ENCODE data around the gene KRT80.

The KRT80 gene

GRCh38 chr12:52122540-52122871, 69.3 kb downstream of the KRT80 start:
- H3K9me3 Mint-ChIP-seq: no peaks in the 10 kb centered on the region
- no peak overlapping the region for H3K27ac Mint-ChIP-seq
- ATAC-seq (replicated peaks) (no peak), DNase-seq (no peak)
- H3K36me3 Mint-ChIP-seq (ENCODE audit: insufficient read depth): no peaks in the 10 kb centered on the region
- no peak overlapping the region for H3K4me3 Mint-ChIP-seq
- H3K27me3 Mint-ChIP-seq: peaks cover 46 to 83% of the 10 kb centered on the region in 2 donors
- peaks cover 0 to 5% of the 10 kb centered on the region in 2 donors for H3K4me1 Mint-ChIP-seq (ENCODE audit: low read depth in 2 of 2)

GRCh38 chr12:52121824-52122539, 69.8 kb downstream of the KRT80 start:
- no peak overlapping the region for H3K27ac Mint-ChIP-seq
- H3K4me1 Mint-ChIP-seq (ENCODE audit: low read depth in 2 of 2): peaks cover 0 to 7% of the 10 kb centered on the region in 2 donors
- H3K9me3 Mint-ChIP-seq: no peaks in the 10 kb centered on the region
- no peaks in the 10 kb centered on the region for H3K36me3 Mint-ChIP-seq (ENCODE audit: insufficient read depth)
- ATAC-seq (replicated peaks) (peak; percentile 43), DNase-seq (peak; percentile 46 to 50 (median 49))
- H3K27me3 Mint-ChIP-seq: peaks cover 41 to 78% of the 10 kb centered on the region in 2 donors
- no peak overlapping the region for H3K4me3 Mint-ChIP-seq

GRCh38 chr12:52120951-52121823, 70.6 kb downstream of the KRT80 start:
- DNase-seq (no peak), ATAC-seq (replicated peaks) (no peak)
- Mint-ChIP-seq H3K4me3 (no peak overlapping the region), H3K4me1 (ENCODE audit: low read depth in 2 of 2) (peaks cover 0 to 12% of the 10 kb centered on the region in 2 donors), H3K9me3 (no peaks in the 10 kb centered on the region), H3K27me3 (peaks cover 35 to 70% of the 10 kb centered on the region in 2 donors), H3K36me3 (ENCODE audit: insufficient read depth) (no peaks in the 10 kb centered on the region), H3K27ac (no peak overlapping the region)

GRCh38 chr12:52119398-52120254, 72.2 kb downstream of the KRT80 start:
- H3K4me1 Mint-ChIP-seq (ENCODE audit: low read depth in 2 of 2): peaks cover 0 to 12% of the 10 kb centered on the region in 2 donors
- H3K27me3 Mint-ChIP-seq: peaks cover 40 to 62% of the 10 kb centered on the region in 2 donors
- no peak overlapping the region for H3K27ac Mint-ChIP-seq
- DNase-seq (peak in 2 of 3 experiments; percentile 12 to 30), ATAC-seq (replicated peaks) (peak; percentile 69)
- peak overlapping the region in 1 of 2 donors; percentile 36 for H3K4me3 Mint-ChIP-seq
- H3K9me3 Mint-ChIP-seq: no peaks in the 10 kb centered on the region
- H3K36me3 Mint-ChIP-seq (ENCODE audit: insufficient read depth): no peaks in the 10 kb centered on the region

All from effector memory CD8-positive, alpha-beta T cell (primary cell).